Measurements from ENCODE around the gene MCM3AP.

Gene MCM3AP

DNA sequence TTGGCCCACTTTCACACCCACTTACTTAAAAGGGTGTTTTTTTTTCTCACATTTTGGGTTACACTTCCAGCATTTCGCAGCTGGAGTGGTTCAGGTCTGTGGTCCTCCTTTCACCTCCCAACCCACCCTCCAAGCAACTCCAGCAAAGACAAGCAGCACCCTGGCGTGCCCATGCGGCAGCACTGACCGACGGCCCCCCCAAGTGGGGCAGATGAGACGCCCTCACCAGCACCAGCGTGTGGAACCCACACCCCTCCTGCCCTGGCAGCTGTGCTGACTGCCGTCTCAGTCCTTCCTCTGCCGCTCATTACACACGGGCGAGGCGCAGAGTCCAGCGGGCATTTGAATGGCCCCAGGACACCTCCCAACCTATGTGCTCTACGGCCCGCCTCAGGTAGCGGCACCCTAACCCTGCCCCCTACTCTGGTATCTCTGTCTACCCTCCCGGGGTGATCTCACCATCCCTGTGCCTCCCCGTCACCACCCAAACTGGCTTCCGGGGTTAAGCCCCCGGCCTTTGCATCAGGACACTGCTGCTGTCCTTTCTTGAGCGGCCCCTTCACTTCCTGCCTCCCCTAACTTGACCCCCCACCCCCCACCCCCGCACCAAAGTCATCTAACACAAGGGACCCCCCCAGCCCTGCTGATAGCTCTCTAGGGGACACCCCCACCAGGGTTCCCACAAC lies 67.8 kb downstream of the MCM3AP start:
- no peak for DNase-seq (ENCODE audit: low read depth)

GRCh38 chr21:46216132-46216747 lies 69.2 kb downstream of the MCM3AP start:
- no peak for DNase-seq (ENCODE audit: low read depth)

GRCh38 chr21:46215436-46216131 lies 69.8 kb downstream of the MCM3AP start:
- DNase-seq (ENCODE audit: low read depth), result no peak

DNA sequence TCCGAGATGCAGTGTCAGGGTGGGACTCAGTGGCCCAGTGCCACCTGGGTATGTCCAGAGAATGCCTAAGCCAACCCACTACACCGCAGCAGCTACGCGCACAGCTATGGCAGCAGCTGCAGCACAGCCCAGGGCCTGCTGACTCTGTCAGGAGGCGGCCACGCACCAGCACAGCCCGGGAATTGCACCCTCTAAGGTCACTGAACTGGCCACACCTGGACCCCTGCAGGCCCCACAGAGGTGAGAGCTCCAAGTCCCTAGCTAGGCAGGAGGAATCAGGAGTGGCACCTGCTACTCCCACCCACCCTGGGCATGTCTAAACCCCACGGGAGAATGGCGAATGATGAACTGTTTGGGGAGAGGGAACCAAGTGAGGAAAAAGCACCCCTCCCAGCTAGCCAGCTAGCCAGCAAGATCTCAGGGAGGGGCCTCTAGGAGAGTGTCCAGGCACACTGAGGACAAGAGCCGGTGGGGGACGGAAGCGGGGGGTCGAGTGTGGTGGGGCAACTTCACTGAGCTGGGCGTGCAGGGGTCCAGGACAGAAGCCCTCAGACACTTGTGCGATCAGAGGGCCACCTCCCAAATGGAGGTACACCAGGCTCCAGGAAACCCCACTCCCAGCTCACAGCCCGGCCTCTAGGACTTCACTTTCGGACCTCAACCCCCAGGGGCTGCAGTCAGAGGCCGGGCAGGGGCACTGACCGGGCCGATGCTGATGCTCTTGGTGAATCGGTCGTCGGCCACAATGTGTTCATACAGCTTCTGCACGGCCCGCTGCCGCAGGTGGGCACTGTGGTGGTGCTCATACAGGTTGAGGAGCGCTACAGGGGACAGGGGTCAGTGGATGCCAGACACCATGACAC lies 70.7 kb downstream of the MCM3AP start:
- no peak for DNase-seq (ENCODE audit: low read depth)

DNA sequence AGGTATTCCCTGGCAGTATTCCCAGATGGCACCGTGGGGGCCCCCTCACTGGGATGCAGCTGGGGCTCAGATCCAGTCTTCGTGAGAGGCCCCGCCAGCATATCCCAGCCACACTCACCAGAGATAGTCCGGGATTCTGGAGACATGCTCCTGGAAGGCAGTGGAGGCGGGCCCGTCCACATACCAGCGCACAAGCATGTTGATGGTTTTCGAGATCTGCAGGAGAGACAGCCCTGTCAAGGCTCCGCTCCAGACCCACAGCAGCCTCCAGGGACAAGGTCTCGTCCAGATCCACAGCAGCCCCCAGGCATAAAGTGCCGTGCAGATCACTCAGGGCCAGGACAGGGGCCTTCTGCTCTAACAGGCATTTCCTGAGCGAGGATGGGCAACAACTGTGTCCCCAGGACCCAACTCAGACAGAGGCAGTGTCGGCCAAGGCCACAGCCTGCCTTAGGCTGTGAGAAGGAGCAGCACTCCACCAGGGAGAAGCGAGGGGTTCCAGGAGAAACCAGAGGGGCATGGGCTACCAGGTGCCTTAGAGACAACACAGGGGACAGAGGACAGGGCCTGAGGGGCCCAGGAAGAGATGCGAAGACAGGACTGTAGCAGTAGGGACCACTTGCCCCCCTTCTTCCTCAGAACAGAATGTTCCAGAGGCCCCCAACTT lies 71.7 kb downstream of the MCM3AP start:
- no peak for DNase-seq (ENCODE audit: low read depth)

- DNase-seq (ENCODE audit: low read depth), result no peak
Observed at GRCh38 chr21:46212721-46213484, 72.5 kb downstream of the MCM3AP start.

GRCh38 chr21:46211786-46212720 lies 73.4 kb downstream of the MCM3AP start:
- DNase-seq (ENCODE audit: low read depth), result no peak

GRCh38 chr21:46211376-46211775 lies 74.0 kb downstream of the MCM3AP start:
- no peak for DNase-seq (ENCODE audit: low read depth)

DNA sequence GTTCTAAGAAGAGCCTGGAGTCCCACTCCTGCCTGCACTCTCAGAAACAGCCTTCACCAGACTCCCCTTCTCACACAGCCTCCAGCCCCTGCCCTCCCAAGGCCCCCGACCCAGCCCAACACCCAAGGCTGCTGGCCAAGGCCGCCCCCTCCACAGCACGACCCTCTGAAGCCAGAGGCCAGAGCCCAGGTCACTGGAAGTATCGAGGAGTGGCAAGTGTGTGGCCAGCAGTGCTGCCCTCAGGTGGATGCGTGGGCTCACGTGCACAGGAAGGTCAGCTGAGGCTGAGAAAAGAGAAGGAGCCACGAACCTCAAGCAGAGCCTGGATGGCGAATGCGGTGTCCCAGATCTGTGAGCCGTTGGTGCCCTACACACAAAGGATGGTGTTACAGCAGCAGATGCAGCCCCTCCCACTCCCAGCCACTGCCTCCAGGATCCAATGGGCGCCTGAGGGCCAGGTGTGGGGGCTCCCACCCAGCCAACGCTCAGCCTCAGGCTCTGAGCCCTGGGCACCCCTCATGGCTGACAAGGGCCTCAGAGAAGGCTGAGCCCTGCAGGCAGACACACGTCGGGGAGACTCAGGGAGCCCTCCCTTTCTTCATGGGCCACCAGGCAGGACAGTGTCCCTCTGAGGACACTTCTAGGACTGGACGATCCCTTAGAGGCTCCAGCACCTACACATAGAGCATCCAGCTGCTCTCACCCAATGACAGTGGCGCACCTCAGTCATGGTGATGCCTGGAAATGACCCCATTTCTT lies 74.9 kb downstream of the MCM3AP start:
- DNase-seq (ENCODE audit: low read depth), result no peak

DNA sequence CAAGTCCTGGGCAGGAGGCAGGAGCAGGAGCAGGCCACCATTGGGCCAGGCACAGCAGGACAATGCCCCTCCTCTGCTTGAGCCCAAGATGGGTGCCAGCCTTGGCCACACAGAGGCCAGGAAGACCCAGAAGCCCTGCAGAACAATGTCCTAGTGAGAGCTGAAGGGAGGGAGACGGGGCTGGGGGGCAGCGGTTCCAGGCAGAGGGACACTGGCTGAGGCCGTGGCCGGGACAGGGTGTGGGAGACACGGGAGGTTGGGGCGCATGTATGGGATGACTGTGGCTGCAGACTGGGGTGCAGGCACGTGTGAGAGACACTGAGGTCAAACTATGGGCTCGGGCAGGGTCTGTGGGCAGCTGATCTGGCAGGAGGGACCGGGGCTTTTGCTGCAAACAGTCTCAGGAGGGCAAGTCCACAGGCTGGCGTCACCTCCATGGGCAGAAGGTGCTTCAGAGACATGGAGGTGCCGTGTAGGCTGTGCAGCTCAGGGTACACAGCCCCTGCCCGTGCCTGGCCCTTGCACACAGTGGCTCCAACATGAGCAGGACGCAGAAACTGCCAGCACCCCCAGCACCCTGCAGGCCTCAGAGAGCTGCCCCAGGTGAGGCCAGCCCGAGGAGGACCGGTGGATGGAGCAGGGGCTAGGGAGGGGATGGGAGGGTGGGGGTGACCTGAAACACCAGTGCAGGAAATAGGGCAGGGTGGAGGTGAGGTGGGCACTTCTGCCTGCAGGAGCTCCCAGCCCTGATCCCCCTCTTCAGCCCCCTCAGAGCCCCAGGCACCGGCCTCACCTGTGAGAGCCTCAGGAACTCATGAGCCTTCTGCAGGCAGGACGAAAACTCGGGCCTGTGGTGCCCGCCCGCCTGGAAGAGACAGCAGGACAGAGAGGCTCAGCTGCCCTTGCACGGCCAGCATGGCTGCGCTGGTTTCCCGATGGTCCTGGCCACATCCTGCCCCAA lies 76.4 kb downstream of the MCM3AP start:
- no peak for DNase-seq (ENCODE audit: low read depth)

- no peak for DNase-seq (ENCODE audit: low read depth)
Observed at GRCh38 chr21:46207920-46208591, 77.4 kb downstream of the MCM3AP start.

DNA sequence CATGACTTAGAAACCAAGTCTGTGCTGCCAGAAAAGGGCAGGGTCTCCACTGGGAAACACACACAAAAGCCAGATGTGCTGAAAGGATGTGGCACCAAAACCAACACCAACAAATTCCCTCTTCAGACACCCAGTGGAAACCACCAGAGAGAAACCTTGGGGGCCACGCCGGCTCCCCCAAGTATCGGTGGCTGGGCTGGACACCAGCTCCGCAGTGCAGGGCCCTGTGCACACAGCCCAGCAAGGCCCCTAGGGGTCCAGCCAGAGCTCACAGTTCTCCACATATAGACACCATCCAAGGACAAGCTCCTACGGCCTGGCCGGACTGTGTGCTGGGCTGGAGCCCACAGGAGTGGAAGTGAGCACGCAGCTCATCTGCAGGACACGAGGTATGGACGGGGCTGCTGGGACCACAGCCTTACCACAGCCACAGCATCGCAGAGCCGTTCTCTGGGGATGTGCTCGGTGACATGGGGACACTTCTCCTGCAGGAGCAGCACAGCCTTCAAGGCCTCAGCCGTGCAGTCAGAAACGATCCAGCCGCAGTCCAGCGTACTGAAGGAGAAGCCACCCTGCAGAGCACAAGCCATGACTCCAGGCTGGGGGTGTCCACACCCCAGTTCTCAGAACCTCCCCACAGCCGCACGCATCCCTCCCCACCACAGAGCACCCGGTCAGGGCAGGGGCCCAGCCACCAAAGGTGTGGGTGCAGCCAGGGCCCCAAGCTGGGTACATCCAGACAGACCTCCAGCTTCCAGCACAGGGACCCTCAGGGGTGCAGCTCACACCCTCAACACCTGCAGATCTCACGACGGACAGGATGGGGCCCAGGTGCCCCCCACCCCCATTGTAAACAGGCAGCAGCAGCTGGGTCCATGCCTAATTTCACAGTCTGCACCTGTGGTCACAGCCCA lies 78.1 kb downstream of the MCM3AP start:
- DNase-seq (ENCODE audit: low read depth), result no peak

- DNase-seq (ENCODE audit: low read depth), result no peak
Observed at GRCh38 chr21:46206163-46207005, 79.0 kb downstream of the MCM3AP start.

GRCh38 chr21:46205766-46206162 lies 79.6 kb downstream of the MCM3AP start:
- no peak for DNase-seq (ENCODE audit: low read depth)

GRCh38 chr21:46205166-46205565 lies 80.2 kb downstream of the MCM3AP start:
- no peak for DNase-seq (ENCODE audit: low read depth)

Data from stimulated activated CD8-positive, alpha-beta memory T cell treated with anti-CD3 and anti-CD28 coated beads, Interleukin-12 subunit alpha, Interleukin-12 subunit beta, amount 100 ng/mL, for 4 hours (primary cell).